Liver (tissue), 9 donors: ENCODE results near the gene ELAVL2. TPM values are rescaled to one million over a fixed set of nuclear protein-coding genes. Genes with fewer than 3 reads are reported as not detected.
"Not testable (repeated sequence)": the region's sequence is repeated elsewhere in the genome, so short reads cannot be mapped to it uniquely, and the experiment has no call there.

Experiments
- DNase-seq: peaks from one replicate; pipeline ENCODE4 v3.0.0-alpha.2; 2017; ENCODE audit warnings: low spot score
- H3K27ac ChIP-seq, 2 donors: one replicate each; pipeline ENCODE4 v1.7.0; 2013; ENCODE audit warnings: inconsistent platforms in 2 of 2, low read length in 2 of 2, control low read depth in 1 of 2, low read depth in 1 of 2, mild to moderate bottlenecking in 1 of 2
- H3K27me3 ChIP-seq, 4 donors: one replicate each; pipeline versions ENCODE4 v1.6.1 to v1.7.0; 2013; ENCODE audit warnings: low read length in 3 of 4, inconsistent platforms in 1 of 4, mild to moderate bottlenecking in 1 of 4, moderate library complexity in 1 of 4; ENCODE audit not compliant: control insufficient read depth in 4 of 4, insufficient read depth in 4 of 4
- H3K36me3 ChIP-seq, 4 donors: one replicate each; pipeline versions ENCODE4 v1.6.1 to v1.7.0; 2013; ENCODE audit warnings: low read length in 3 of 4, mild to moderate bottlenecking in 3 of 4, low read depth in 1 of 4, moderate library complexity in 1 of 4; ENCODE audit not compliant: control insufficient read depth in 4 of 4, insufficient read depth in 3 of 4
- H3K4me1 ChIP-seq, 4 donors: one replicate each; pipeline versions ENCODE4 v1.6.1 to v1.7.0; 2013; ENCODE audit warnings: low read length in 3 of 4, mild to moderate bottlenecking in 3 of 4, moderate library complexity in 1 of 4; ENCODE audit not compliant: control insufficient read depth in 4 of 4, insufficient read depth in 4 of 4
- H3K4me3 ChIP-seq, 3 donors: one replicate each; pipeline versions ENCODE4 v1.6.1 to v1.7.0; 2013; ENCODE audit warnings: low read length in 3 of 3, control low read depth in 1 of 3, low read depth in 1 of 3, mild to moderate bottlenecking in 1 of 3
- H3K9ac ChIP-seq, 2 donors: one replicate each; pipeline ENCODE4 v1.7.0; 2013; ENCODE audit warnings: low read length in 2 of 2, mild to moderate bottlenecking in 2 of 2, moderate library complexity in 2 of 2, control low read depth in 1 of 2, low read depth in 1 of 2
- H3K9me3 ChIP-seq, 4 donors: one replicate each; pipeline versions ENCODE4 v1.6.1 to v1.7.0; 2013; ENCODE audit warnings: low read length in 3 of 4; ENCODE audit not compliant: control insufficient read depth in 4 of 4
- EGR1 ChIP-seq, 2 donors: IDR thresholded peaks; 2 replicates each; pipeline ENCODE4 v1.6.1; 2016 to 2018; ENCODE audit warnings: antibody characterized with exemption in 2 of 2, low read depth in 2 of 2
- FOXA1 ChIP-seq: IDR thresholded peaks from 2 replicates; pipeline ENCODE4 v1.6.1; 2016; ENCODE audit warnings: antibody characterized with exemption
- FOXA2 ChIP-seq: IDR thresholded peaks from 2 replicates; pipeline ENCODE4 v1.6.1; 2016; ENCODE audit warnings: antibody characterized with exemption
- GABPA ChIP-seq, 2 donors: IDR thresholded peaks in 1 of 2; conservative IDR thresholded peaks in 1 of 2; 2 replicates each; pipeline ENCODE4 v1.6.1; 2016; ENCODE audit warnings: antibody characterized with exemption in 2 of 2, mild to moderate bottlenecking in 1 of 2, moderate library complexity in 1 of 2
- HNF4A ChIP-seq, 2 donors: conservative IDR thresholded peaks; 2 replicates each; pipeline ENCODE4 v1.6.1; 2016; ENCODE audit warnings: antibody characterized with exemption in 2 of 2, mild to moderate bottlenecking in 2 of 2
- HNF4G ChIP-seq: IDR thresholded peaks from 2 replicates; pipeline ENCODE4 v1.6.1; 2016; ENCODE audit warnings: antibody characterized with exemption
- JUND ChIP-seq, 2 donors: IDR thresholded peaks; 2 replicates each; pipeline ENCODE4 v1.6.1; 2016; ENCODE audit warnings: antibody characterized with exemption in 2 of 2
- NR2F2 ChIP-seq: IDR thresholded peaks from 2 replicates; pipeline ENCODE4 v1.6.1; 2016; ENCODE audit warnings: antibody characterized with exemption
- RAD21 ChIP-seq, 2 donors: IDR thresholded peaks; 2 replicates each; pipeline ENCODE4 v1.6.1; 2016; ENCODE audit warnings: antibody characterized with exemption in 2 of 2, mild to moderate bottlenecking in 2 of 2
- RXRA ChIP-seq, 2 donors: IDR thresholded peaks; 2 replicates each; pipeline ENCODE4 v1.6.1; 2017 to 2018; ENCODE audit warnings: antibody characterized with exemption in 2 of 2, mild to moderate bottlenecking in 1 of 2
- SP1 ChIP-seq: IDR thresholded peaks from 2 replicates; pipeline ENCODE4 v1.6.1; 2018; ENCODE audit warnings: antibody characterized with exemption, mild to moderate bottlenecking
- TAF1 ChIP-seq: conservative IDR thresholded peaks from 2 replicates; pipeline ENCODE4 v1.6.1; 2016; ENCODE audit warnings: antibody characterized with exemption, mild to moderate bottlenecking
- YY1 ChIP-seq: IDR thresholded peaks from 2 replicates; pipeline ENCODE4 v1.6.1; 2016; ENCODE audit warnings: antibody characterized with exemption, mild to moderate bottlenecking
- WGBS: extraction: QIAGEN DNeasy Blood & Tissue Kit; methylation state at CpG from one replicate; pipeline ENCODE4 v1.1.7; 2013; 5-methylcytosine and 5-hydroxymethylcytosine counted together
- polyA plus RNA-seq, 2 donors: library from polyadenylated mRNA; stranded (reverse) in 1 of 2; unstranded in 1 of 2; fragments of 200-250 nt in 1 of 2; fragments of >200 nt in 1 of 2; fragmentation: Nextera tagmentation in 1 of 2; extraction: Ambion mirVana in 1 of 2; gene quantifications; one replicate each; pipeline versions ENCODE4 v1.2.1 to v1.2.3, GENCODE V29; 2013 to 2015
- total RNA-seq, 2 donors: library from RNA; depleted of rRNA; stranded (reverse); fragments of >200 nt; gene quantifications; one replicate each; pipeline ENCODE4 v1.2.3, GENCODE V29; 2014
- TF ChIP-seq, protein P1 (sequence below): IDR thresholded peaks from 2 replicates; pipeline ENCODE4 v1.6.1; 2016; ENCODE audit warnings: antibody characterized with exemption
- TF ChIP-seq, protein P2 (sequence below): IDR thresholded peaks from 2 replicates; pipeline ENCODE4 v1.6.1; 2016; ENCODE audit warnings: antibody characterized with exemption
- TF ChIP-seq, protein P3 (sequence below): fragments of 150-350 bp; IDR thresholded peaks from 2 replicates; pipeline ENCODE4 v1.5.1; 2017; ENCODE audit warnings: improper control_type of control experiment, low read depth, low read length; ENCODE audit not compliant: missing input control
- TF ChIP-seq, protein P4 (sequence below): IDR thresholded peaks from 2 replicates; pipeline ENCODE4 v1.6.1; 2016; ENCODE audit warnings: antibody characterized with exemption
- TF ChIP-seq, protein P5 (sequence below): IDR thresholded peaks from 2 replicates; pipeline ENCODE4 v1.6.1; 2016; ENCODE audit warnings: antibody characterized with exemption, mild to moderate bottlenecking
- donor health status: healthy.
- donor health status: healthy.
- donor health status: healthy.
- donor health status: healthy.
- donor health status: healthy.

The ELAVL2 gene
- total and polyA plus RNA-seq, 4 donors: 0.19 TPM; not detected in 3

DNA sequence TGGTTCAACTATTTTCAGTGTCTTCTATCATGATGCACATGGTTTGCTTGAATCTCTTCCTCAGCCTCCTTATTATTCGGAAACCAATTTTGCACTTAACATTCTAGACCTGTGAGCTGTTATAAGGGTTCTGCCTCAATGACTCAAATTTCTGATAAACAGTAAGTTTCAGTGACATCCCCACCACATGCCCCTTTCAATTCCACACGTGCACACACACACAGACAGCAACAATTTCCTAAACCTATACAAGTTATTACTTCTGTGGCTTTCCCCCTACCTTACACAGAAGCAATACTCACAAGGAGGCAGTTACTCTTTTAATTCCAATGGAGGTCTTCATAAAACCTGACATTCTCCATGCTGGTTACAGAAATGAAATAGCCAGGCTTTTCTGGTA, 102.4 kb downstream of the ELAVL2 start:
- Histone ChIP-seq H3K27ac (no peak overlapping the region), H3K4me3 (no peak overlapping the region), H3K9ac (no peak overlapping the region), H3K9me3 (no peaks in the 10 kb centered on the region), H3K27me3 (no peaks in the 10 kb centered on the region), H3K36me3 (no peaks in the 10 kb centered on the region), H3K4me1 (no peaks in the 10 kb centered on the region)
- WGBS: 87% methylated on average over 2 of the region's 2 CpGs
- no peak for DNase-seq
- TF ChIP-seq, protein P1, sequence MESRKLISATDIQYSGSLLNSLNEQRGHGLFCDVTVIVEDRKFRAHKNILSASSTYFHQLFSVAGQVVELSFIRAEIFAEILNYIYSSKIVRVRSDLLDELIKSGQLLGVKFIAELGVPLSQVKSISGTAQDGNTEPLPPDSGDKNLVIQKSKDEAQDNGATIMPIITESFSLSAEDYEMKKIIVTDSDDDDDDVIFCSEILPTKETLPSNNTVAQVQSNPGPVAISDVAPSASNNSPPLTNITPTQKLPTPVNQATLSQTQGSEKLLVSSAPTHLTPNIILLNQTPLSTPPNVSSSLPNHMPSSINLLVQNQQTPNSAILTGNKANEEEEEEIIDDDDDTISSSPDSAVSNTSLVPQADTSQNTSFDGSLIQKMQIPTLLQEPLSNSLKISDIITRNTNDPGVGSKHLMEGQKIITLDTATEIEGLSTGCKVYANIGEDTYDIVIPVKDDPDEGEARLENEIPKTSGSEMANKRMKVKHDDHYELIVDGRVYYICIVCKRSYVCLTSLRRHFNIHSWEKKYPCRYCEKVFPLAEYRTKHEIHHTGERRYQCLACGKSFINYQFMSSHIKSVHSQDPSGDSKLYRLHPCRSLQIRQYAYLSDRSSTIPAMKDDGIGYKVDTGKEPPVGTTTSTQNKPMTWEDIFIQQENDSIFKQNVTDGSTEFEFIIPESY: no peak
- TF ChIP-seq JUND (IDR thresholded peaks at IDR 0.05) (no peak), GABPA (IDR thresholded peaks at IDR 0.05 in 1 of 2, conservative IDR thresholded peaks at IDR 0.05 in 1 of 2) (no peak), HNF4A (conservative IDR thresholded peaks at IDR 0.05) (no peak), FOXA1 (no peak), EGR1 (IDR thresholded peaks at IDR 0.05; ENCODE audit: low read depth in 2 of 2) (no peak), YY1 (no peak), FOXA2 (no peak), RXRA (IDR thresholded peaks at IDR 0.05) (no peak)
- TF ChIP-seq, protein P2, sequence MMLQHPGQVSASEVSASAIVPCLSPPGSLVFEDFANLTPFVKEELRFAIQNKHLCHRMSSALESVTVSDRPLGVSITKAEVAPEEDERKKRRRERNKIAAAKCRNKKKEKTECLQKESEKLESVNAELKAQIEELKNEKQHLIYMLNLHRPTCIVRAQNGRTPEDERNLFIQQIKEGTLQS: no peak
- TF ChIP-seq, protein P3, sequence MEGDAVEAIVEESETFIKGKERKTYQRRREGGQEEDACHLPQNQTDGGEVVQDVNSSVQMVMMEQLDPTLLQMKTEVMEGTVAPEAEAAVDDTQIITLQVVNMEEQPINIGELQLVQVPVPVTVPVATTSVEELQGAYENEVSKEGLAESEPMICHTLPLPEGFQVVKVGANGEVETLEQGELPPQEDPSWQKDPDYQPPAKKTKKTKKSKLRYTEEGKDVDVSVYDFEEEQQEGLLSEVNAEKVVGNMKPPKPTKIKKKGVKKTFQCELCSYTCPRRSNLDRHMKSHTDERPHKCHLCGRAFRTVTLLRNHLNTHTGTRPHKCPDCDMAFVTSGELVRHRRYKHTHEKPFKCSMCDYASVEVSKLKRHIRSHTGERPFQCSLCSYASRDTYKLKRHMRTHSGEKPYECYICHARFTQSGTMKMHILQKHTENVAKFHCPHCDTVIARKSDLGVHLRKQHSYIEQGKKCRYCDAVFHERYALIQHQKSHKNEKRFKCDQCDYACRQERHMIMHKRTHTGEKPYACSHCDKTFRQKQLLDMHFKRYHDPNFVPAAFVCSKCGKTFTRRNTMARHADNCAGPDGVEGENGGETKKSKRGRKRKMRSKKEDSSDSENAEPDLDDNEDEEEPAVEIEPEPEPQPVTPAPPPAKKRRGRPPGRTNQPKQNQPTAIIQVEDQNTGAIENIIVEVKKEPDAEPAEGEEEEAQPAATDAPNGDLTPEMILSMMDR: no peak
- TF ChIP-seq, protein P4, sequence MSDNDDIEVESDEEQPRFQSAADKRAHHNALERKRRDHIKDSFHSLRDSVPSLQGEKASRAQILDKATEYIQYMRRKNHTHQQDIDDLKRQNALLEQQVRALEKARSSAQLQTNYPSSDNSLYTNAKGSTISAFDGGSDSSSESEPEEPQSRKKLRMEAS: no peak

DNA sequence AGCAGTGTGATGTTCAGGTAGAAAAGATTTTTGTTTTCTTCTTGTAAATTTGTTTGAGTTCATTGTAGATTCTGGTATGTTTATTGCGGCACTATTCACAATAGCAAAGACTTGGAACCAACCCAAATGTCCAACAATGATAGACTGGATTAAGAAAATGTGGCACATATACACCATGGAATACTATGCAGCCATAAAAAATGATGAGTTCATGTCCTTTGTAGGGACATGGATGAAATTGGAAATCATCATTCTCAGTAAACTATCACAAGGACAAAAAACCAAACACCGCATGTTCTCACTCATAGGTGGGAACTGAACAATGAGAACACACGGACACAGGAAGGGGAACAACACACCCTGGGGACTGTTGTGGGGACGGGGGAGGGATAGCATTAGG, 103.0 kb downstream of the ELAVL2 start:
- 86% methylated on average over 4 of the region's 4 CpGs for WGBS
- H3K4me3 ChIP-seq, H3K9ac ChIP-seq, H3K36me3 ChIP-seq, DNase-seq, H3K4me1 ChIP-seq, H3K27me3 ChIP-seq, H3K27ac ChIP-seq, H3K9me3 ChIP-seq: not testable (repeated sequence)

DNA sequence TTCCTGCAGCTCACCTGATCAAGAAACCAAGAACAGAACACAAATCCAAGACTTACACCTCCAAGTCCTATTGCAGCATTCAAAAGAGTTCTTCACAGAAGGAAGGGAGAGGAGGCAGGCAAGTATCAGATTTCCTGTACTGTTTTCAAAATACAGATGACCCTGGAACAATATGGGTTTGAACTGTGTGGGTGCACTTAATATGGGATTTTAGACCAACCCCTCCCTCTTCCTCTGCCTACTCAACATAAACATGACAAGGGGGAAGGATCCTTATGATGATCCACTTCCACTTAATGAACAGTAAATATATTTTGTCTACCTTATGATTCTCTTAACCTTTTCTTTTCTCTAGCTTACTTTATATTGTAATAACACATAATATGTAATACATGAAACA, 104.6 kb downstream of the ELAVL2 start:
- no peak overlapping the region for H3K9ac ChIP-seq
- H3K36me3 ChIP-seq: no peaks in the 10 kb centered on the region
- H3K27ac ChIP-seq: no peak overlapping the region
- H3K4me3 ChIP-seq: no peak overlapping the region
- DNase-seq: no peak
- H3K4me1 ChIP-seq: no peaks in the 10 kb centered on the region
- no peaks in the 10 kb centered on the region for H3K27me3 ChIP-seq
- no peaks in the 10 kb centered on the region for H3K9me3 ChIP-seq
- no peak for TF ChIP-seq GABPA (IDR thresholded peaks at IDR 0.05 in 1 of 2, conservative IDR thresholded peaks at IDR 0.05 in 1 of 2)
- no peak for TF ChIP-seq SP1
- no peak for TF ChIP-seq NR2F2
- TF ChIP-seq, protein P1: no peak
- TF ChIP-seq FOXA2: no peak
- TF ChIP-seq HNF4G: no peak
- TF ChIP-seq, protein P4: no peak
- no peak for TF ChIP-seq TAF1
- TF ChIP-seq, protein P2: no peak
- no peak for TF ChIP-seq YY1
- TF ChIP-seq, protein P5, sequence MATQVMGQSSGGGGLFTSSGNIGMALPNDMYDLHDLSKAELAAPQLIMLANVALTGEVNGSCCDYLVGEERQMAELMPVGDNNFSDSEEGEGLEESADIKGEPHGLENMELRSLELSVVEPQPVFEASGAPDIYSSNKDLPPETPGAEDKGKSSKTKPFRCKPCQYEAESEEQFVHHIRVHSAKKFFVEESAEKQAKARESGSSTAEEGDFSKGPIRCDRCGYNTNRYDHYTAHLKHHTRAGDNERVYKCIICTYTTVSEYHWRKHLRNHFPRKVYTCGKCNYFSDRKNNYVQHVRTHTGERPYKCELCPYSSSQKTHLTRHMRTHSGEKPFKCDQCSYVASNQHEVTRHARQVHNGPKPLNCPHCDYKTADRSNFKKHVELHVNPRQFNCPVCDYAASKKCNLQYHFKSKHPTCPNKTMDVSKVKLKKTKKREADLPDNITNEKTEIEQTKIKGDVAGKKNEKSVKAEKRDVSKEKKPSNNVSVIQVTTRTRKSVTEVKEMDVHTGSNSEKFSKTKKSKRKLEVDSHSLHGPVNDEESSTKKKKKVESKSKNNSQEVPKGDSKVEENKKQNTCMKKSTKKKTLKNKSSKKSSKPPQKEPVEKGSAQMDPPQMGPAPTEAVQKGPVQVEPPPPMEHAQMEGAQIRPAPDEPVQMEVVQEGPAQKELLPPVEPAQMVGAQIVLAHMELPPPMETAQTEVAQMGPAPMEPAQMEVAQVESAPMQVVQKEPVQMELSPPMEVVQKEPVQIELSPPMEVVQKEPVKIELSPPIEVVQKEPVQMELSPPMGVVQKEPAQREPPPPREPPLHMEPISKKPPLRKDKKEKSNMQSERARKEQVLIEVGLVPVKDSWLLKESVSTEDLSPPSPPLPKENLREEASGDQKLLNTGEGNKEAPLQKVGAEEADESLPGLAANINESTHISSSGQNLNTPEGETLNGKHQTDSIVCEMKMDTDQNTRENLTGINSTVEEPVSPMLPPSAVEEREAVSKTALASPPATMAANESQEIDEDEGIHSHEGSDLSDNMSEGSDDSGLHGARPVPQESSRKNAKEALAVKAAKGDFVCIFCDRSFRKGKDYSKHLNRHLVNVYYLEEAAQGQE: no peak
- no peak for TF ChIP-seq EGR1 (IDR thresholded peaks at IDR 0.05; ENCODE audit: low read depth in 2 of 2)
- TF ChIP-seq RAD21 (IDR thresholded peaks at IDR 0.05): no peak
- no peak for TF ChIP-seq HNF4A (conservative IDR thresholded peaks at IDR 0.05)
- no peak for TF ChIP-seq RXRA (IDR thresholded peaks at IDR 0.05)
